Mucosa of gallbladder (tissue), 1 donor: ENCODE measurements around the gene EXOC1. TPM values are rescaled to one million over a fixed set of nuclear protein-coding genes. Genes with fewer than 3 reads are reported as not detected.

Source experiments
- DNase-seq: peaks from one replicate; pipeline ENCODE4 v3.0.0-alpha.2; 2020; ENCODE audit warnings: low spot score
- total RNA-seq: library from RNA; stranded (reverse); gene quantifications from one replicate; pipeline ENCODE4 v1.2.1, GENCODE V29; 2021
- donor health status: DM: no; HTN: no; CAD: no.

EXOC1 gene
- total RNA-seq, 1 donor from 2014 or later: 33.0 TPM

- DNase-seq: no peak
Observed at GRCh38 chr4:55857586-55857985, 4.1 kb downstream of the EXOC1 start.

GRCh38 chr4:55859711-55860110 is 6.3 kb downstream of the EXOC1 start:
- DNase-seq: no peak

- DNase-seq: no peak
Observed at GRCh38 chr4:55864577-55865223, 11.3 kb downstream of the EXOC1 start.

GRCh38 chr4:55865228-55865806 is 11.9 kb downstream of the EXOC1 start:
- no peak for DNase-seq

GRCh38 chr4:55866290-55866907 is 13.0 kb downstream of the EXOC1 start:
- DNase-seq: no peak

- DNase-seq: no peak
Observed at GRCh38 chr4:55866973-55867574, 13.6 kb downstream of the EXOC1 start.

- no peak for DNase-seq
Observed at GRCh38 chr4:55868581-55869090, 15.2 kb downstream of the EXOC1 start.

GRCh38 chr4:55871299-55871800 is 17.9 kb downstream of the EXOC1 start:
- no peak for DNase-seq

GRCh38 chr4:55874831-55875230 is 21.4 kb downstream of the EXOC1 start:
- DNase-seq: no peak

- DNase-seq: no peak
Observed at GRCh38 chr4:55876387-55876786, 22.9 kb downstream of the EXOC1 start.

- DNase-seq: no peak
Observed at GRCh38 chr4:55879224-55879623, 25.8 kb downstream of the EXOC1 start.

- DNase-seq: no peak
Observed at GRCh38 chr4:55880652-55881280, 27.3 kb downstream of the EXOC1 start.

GRCh38 chr4:55884093-55884850 is 30.8 kb downstream of the EXOC1 start:
- no peak for DNase-seq

GRCh38 chr4:55884851-55885219 is 31.4 kb downstream of the EXOC1 start:
- DNase-seq: no peak

GRCh38 chr4:55887594-55887993 is 34.1 kb downstream of the EXOC1 start:
- no peak for DNase-seq

GRCh38 chr4:55892156-55892555 is 38.7 kb downstream of the EXOC1 start:
- DNase-seq: no peak

- no peak for DNase-seq
Observed at GRCh38 chr4:55896622-55897021, 43.2 kb downstream of the EXOC1 start.

GRCh38 chr4:55902677-55903076 is 49.2 kb downstream of the EXOC1 start:
- no peak for DNase-seq

GRCh38 chr4:55903577-55903976 is 50.1 kb downstream of the EXOC1 start:
- no peak for DNase-seq

- DNase-seq: no peak
Observed at GRCh38 chr4:55904576-55904975, 51.1 kb downstream of the EXOC1 start.

GRCh38 chr4:55906323-55906722 is 52.9 kb downstream of the EXOC1 start:
- no peak for DNase-seq
